Right lobe of liver (tissue), 6 donors: ENCODE results near the gene ZNF765. TPM values are rescaled to one million over a fixed set of nuclear protein-coding genes. Genes with fewer than 3 reads are reported as not detected.

Experiments used
- ATAC-seq, 4 donors: fragments of 200-7000 bp; cut with Tn5 transposase; one replicate each; pipeline ENCODE4 v1.9.1; 2020; ENCODE audit warnings: mild to moderate bottlenecking in 4 of 4, moderate library complexity in 4 of 4
- DNase-seq, 3 donors: peaks; one replicate each; pipeline ENCODE4 v3.0.0-alpha.2; 2020
- H3K27ac ChIP-seq, 3 donors: fragments of 200-600 bp; one replicate each; pipeline ENCODE4 v1.8.0; 2022
- H3K27me3 ChIP-seq, 2 donors: fragments of 200-600 bp; one replicate each; pipeline ENCODE4 v1.8.0; 2022
- H3K36me3 ChIP-seq, 4 donors: fragments of 200-600 bp; sonication (generic) in 1 of 4; one replicate each; pipeline versions ENCODE4 v1.5.1 to v1.8.0; 2017 to 2022; ENCODE audit warnings: control low read depth in 1 of 4
- H3K4me1 ChIP-seq, 4 donors: fragments of 200-600 bp; sonication (generic) in 1 of 4; one replicate each; pipeline versions ENCODE4 v1.5.1 to v1.8.0; 2017 to 2022; ENCODE audit warnings: control low read depth in 1 of 4
- H3K4me3 ChIP-seq, 3 donors: fragments of 200-600 bp; one replicate each; pipeline ENCODE4 v1.8.0; 2022
- H3K9me3 ChIP-seq, 4 donors: fragments of 200-600 bp; sonication (generic) in 1 of 4; one replicate each; pipeline versions ENCODE4 v1.5.1 to v1.8.0; 2017 to 2022; ENCODE audit warnings: control low read depth in 1 of 4
- POLR2A ChIP-seq: fragments of 450-650 bp; IDR thresholded peaks from one replicate; pipeline ENCODE4 v1.6.1; 2017; ENCODE audit warnings: antibody characterized with exemption, mild to moderate bottlenecking
- WGBS: methylation state at CpG from one replicate; pipeline ENCODE4 v1.1.6; 2018; ENCODE audit warnings: low coverage, low lambda C conversion rate; ENCODE audit not compliant: insufficient coverage; ENCODE audit errors: missing lambda C conversion rate; 5-methylcytosine and 5-hydroxymethylcytosine counted together
- intact Hi-C, 2 donors: fragments of 100-400 bp; cut with DNase I; formaldehyde crosslinking; loops; one replicate each; pipeline versions ENCODE4 v1.11.2 to v1.14.1; 2022
- total RNA-seq, 6 experiments: library from RNA; depleted of rRNA in 2 of 6; stranded (reverse); fragments of >200 nt in 2 of 6; fragmentation: NEBNext Ultra II Directional in 3 of 6; extraction: Animal tissue kit (Norgen Biotek cat#: 25700) in 3 of 6; gene quantifications; one replicate each; pipeline versions ENCODE4 v1.1.0 to v1.2.4, GENCODE V29; 2016 to 2023
- TF ChIP-seq, protein P1 (sequence below), 4 donors: fragments of 200-600 bp in 3 of 4; fragments of 450-650 bp in 1 of 4; IDR thresholded peaks; one replicate each; pipeline versions ENCODE4 v1.5.1 to v1.8.0; 2016 to 2022; ENCODE audit warnings: antibody characterized with exemption in 4 of 4, mild to moderate bottlenecking in 2 of 4
- donor health status: DM: no; HTN: yes; CAD: no.
- donor health status: DM: no; HTN: no; CAD: no.
- donor health status: DM: no; HTN: no; CAD: no.
- donor health status: DM: no; HTN: yes; CAD: no.
- donor health status: DM: no; HTN: yes; CAD: no.

ZNF765 gene
- total RNA-seq, 6 experiments from 2014 or later = 2.2 to 7.7 (median 3.8) TPM

DNA sequence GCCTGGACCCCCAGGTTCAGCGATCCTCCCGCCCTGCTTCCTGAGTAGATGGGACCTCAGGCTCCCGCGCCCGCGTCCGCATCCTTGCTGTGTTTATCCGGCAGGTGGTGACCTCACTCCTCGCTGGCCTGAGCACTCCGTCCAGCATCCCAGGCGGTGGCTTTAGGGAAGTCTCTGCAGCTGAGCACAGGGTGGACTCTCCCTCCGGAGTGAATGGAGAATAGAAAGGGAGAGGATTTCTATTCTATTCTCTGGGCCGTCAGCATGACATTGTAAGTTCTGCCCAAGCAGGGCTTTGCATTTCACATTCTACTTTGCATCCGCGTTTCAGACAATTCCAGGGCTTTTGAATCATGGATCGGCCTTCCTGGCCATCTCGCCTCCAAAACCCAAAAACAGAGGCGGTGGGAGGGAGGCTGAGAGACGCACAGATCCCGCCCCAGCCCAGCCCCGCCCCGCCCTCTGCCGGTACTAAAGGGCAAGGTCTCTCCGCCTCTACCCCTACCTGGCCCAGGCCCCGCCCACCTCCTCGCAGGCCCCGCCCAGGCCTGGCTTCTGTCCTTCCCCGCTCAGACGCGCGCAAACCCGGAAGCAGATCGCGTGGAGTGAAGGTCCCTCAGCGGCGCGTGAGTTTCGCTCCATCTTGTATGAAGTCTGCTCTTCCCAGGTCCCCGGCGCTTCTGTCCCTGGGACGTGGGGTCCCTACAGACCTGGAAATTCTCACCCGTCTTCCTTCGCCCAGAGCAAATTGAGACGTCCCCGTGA lies 29.6 kb upstream of the ZNF765 start, which contains the start of gene ZNF525:
ZNF525 (plus strand) TSS at position 572 of the 765 bp plus-strand sequence. CDS start 6,577 bp downstream, outside the sequence.
- peak; percentile 86 to 93 (median 90) for DNase-seq
- intact Hi-C loops = no loop called here
- peak; percentile 100 for ATAC-seq
- Histone ChIP-seq H3K27ac (no peak within 1 kb of the TSS), H3K36me3 (no peaks in the 10 kb centered on the region), H3K4me3 (peak within 1 kb of the TSS; percentile 32 to 70 (median 58)), H3K9me3 (no peaks in the 10 kb centered on the region), H3K27me3 (no peaks in the 10 kb centered on the region), H3K4me1 (peaks cover 0 to 3% (median 0%) of the 10 kb centered on the region in 4 donors)
- 0% methylated on average over 12 of the region's 45 CpGs for WGBS
- no peak for TF ChIP-seq POLR2A
- TF ChIP-seq, protein P1, sequence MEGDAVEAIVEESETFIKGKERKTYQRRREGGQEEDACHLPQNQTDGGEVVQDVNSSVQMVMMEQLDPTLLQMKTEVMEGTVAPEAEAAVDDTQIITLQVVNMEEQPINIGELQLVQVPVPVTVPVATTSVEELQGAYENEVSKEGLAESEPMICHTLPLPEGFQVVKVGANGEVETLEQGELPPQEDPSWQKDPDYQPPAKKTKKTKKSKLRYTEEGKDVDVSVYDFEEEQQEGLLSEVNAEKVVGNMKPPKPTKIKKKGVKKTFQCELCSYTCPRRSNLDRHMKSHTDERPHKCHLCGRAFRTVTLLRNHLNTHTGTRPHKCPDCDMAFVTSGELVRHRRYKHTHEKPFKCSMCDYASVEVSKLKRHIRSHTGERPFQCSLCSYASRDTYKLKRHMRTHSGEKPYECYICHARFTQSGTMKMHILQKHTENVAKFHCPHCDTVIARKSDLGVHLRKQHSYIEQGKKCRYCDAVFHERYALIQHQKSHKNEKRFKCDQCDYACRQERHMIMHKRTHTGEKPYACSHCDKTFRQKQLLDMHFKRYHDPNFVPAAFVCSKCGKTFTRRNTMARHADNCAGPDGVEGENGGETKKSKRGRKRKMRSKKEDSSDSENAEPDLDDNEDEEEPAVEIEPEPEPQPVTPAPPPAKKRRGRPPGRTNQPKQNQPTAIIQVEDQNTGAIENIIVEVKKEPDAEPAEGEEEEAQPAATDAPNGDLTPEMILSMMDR (IDR thresholded peaks at IDR 0.05) = peak in 2 of 4 donors; percentile 18 to 21

DNA sequence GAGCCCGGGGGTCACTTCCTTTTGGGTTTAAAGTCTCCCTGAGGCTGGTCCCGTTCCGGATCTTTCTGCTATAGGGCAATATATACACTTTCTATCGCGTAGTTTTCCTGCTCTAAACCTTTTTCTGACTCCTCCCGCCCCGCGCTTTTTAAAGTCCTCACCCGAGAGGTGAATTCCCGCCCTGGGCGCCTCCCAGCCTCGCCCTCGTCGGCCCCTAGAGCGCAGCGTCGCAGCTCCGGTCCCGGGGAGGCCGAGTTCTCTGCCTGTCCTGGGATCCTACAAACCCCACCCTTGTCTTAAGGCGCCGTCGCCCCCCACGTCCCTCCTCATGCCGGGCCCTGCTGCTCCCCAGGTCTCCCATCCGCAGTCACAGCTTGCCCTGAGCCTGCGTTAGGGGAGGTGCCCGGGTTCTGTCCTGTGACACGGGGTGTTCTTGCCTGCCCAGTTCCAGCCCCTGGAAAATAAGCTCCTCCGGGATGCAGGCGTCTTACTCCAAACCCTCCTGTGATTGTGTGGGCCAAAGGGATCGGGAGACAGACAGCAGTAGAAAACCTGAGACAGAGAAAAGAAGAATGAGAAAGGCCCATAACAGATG lies 29.0 kb upstream of the ZNF765 start:
- Histone ChIP-seq H3K4me3 (peak overlapping the region; percentile 32 to 70 (median 58)), H3K27ac (no peak overlapping the region), H3K9me3 (no peaks in the 10 kb centered on the region), H3K4me1 (peaks cover 0 to 3% (median 0%) of the 10 kb centered on the region in 4 donors), H3K36me3 (no peaks in the 10 kb centered on the region), H3K27me3 (no peaks in the 10 kb centered on the region)
- no peak for TF ChIP-seq POLR2A
- TF ChIP-seq, protein P1 (IDR thresholded peaks at IDR 0.05) = no peak
- peak; percentile 30 to 65 (median 47) for ATAC-seq
- under 1% methylated on average over 24 of the region's 32 CpGs for WGBS
- intact Hi-C loops = no loop called here
- DNase-seq = peak in 1 of 3 donors; percentile 25

DNA sequence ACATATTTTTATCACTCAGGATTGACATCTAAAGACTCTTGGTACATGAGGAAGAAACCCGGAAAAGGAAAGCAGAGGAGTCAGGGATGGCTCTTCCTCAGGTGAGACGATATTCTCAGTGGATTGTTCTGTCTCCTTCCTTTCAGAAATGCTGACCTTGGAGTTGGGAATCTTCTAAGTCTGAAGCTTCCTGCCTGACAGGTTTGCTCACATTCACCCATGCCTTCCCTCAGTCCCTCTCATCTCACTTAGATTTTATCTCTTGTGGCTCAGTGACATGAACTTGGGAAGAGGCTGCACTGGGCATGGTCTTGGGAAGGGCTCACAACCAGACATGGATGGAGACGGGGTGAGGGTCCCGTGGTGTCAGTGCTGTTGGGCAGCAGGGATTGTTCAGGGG lies 22.8 kb upstream of the ZNF765 start:
- DNase-seq = no peak
- ATAC-seq = no peak
- WGBS = 85% methylated on average over 4 of the region's 4 CpGs
- TF ChIP-seq POLR2A = no peak
- TF ChIP-seq, protein P1 (IDR thresholded peaks at IDR 0.05) = no peak
- no peaks in the 10 kb centered on the region for H3K27me3 ChIP-seq
- no peak overlapping the region for H3K4me3 ChIP-seq
- H3K9me3 ChIP-seq = peaks cover 0 to 3% (median 0%) of the 10 kb centered on the region in 4 donors
- H3K27ac ChIP-seq = no peak overlapping the region
- H3K36me3 ChIP-seq = peaks cover 0 to 3% (median 0%) of the 10 kb centered on the region in 4 donors
- intact Hi-C loops = no loop called here
- no peaks in the 10 kb centered on the region for H3K4me1 ChIP-seq

DNA sequence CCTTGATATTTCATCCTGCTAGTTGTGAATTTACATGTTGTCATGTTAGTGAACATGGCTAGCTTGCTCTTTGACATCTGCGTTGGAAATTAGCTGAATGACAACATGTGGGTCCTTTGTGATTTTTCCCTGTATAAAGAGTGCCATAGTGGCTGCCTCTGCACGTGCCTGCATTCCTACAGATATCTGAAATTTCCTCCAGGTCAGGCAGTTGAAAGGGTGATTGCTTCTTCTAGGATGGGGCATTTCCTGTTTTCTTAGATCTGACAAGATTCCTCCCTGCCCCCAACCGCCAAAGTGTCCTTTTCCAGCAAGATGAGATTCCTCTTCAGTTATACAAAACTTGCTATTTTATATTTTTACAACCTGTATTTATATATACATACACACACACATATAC lies 20.7 kb upstream of the ZNF765 start:
- TF ChIP-seq, protein P1 (IDR thresholded peaks at IDR 0.05) = no peak
- no peak for TF ChIP-seq POLR2A
- DNase-seq = no peak
- Histone ChIP-seq H3K4me1 (no peaks in the 10 kb centered on the region), H3K27ac (no peak overlapping the region), H3K4me3 (no peak overlapping the region), H3K9me3 (peaks cover 0 to 3% (median 0%) of the 10 kb centered on the region in 4 donors), H3K36me3 (peaks cover 0 to 3% (median 0%) of the 10 kb centered on the region in 4 donors), H3K27me3 (no peaks in the 10 kb centered on the region)
- intact Hi-C loops = no loop called here
- WGBS = 69% methylated on average over 3 of the region's 3 CpGs
- no peak for ATAC-seq
